ENCODE results near the gene FCHSD2.

DNA sequence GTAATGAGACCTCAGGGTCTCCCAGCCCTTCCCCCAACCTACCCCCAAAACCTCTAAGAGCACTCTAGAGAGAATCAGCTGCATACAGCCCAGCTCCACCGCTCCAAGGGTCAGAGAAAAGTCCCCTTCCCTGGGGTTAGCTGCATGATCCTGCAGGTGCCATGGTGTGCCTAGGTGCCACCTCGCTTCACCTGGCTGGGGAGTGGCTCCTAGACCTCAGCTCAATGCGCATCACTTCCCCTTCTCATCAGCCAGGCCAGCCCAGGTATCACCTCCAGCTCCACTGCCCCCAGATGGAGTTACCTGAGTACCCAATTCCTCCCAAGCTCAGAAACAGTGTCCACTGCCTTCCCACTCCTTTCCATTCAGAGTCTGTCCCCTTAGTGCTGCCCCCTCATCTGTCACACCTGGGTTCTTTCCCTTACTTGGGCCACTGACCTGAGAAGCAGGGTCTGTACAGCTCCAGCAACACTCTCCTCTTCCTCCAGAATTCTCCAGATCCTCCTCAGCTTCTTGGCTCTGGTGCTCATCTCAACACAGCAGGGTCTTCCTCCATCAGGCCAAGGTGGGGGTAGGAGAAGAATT is 349.6 kb downstream of the FCHSD2 start:
- TF ChIP-seq, protein P1, sequence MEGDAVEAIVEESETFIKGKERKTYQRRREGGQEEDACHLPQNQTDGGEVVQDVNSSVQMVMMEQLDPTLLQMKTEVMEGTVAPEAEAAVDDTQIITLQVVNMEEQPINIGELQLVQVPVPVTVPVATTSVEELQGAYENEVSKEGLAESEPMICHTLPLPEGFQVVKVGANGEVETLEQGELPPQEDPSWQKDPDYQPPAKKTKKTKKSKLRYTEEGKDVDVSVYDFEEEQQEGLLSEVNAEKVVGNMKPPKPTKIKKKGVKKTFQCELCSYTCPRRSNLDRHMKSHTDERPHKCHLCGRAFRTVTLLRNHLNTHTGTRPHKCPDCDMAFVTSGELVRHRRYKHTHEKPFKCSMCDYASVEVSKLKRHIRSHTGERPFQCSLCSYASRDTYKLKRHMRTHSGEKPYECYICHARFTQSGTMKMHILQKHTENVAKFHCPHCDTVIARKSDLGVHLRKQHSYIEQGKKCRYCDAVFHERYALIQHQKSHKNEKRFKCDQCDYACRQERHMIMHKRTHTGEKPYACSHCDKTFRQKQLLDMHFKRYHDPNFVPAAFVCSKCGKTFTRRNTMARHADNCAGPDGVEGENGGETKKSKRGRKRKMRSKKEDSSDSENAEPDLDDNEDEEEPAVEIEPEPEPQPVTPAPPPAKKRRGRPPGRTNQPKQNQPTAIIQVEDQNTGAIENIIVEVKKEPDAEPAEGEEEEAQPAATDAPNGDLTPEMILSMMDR (IDR thresholded peaks at IDR 0.05), result no peak
- TF ChIP-seq POLR2AphosphoS5 (IDR thresholded peaks at IDR 0.05), result no peak

Data from gastroesophageal sphincter (tissue), 3 donors.